K562 (cell line): Measurements from ENCODE around the gene TCF4. TPM values are rescaled to one million over a fixed set of nuclear protein-coding genes. Genes with fewer than 3 reads are reported as not detected.

Experiments used
- ATAC-seq: fragments of 200-7000 bp; cut with Tn5 transposase; 3 replicates; pipeline ENCODE4 v1.9.1; 2020; ENCODE audit warnings: moderate library complexity
- BruUV-seq: library from RNA; stranded (reverse); fragments of 400-500 nt; replicated peaks from 2 replicates; lab custom pipeline; 2021; lab: Mats Ljungman, UMichigan
- CTCF ChIA-PET: fragments of 300-600 bp; formaldehyde crosslinking; extraction: SDS; loops from one replicate; lab custom pipeline; 2021; ENCODE audit warnings: low intra/inter-chr PET ratio; lab: Yijun Ruan, JAX
- POLR2A ChIA-PET: fragments of 300-600, 350-650 bp; sonication (Branson Sonifier 250); formaldehyde crosslinking; extraction: SDS; loops from one replicate; lab custom pipeline; 2021; ENCODE audit warnings: antibody characterized with exemption, inconsistent platforms; lab: Yijun Ruan, JAX
- DNase-seq, 4 experiments: peaks; one replicate each; pipeline versions ENCODE4 v3.0.0 to v3.0.0-alpha.2; 2011 to 2018; ENCODE audit warnings: low spot score in 3 of 4, mixed read lengths in 3 of 4; ENCODE audit errors: extremely low read depth in 1 of 4
- FAIRE-seq: peaks from 2 replicates; lab custom pipeline; 2011; peaks lifted over from hg19 to GRCh38; lab: Jason Lieb, UNC
- H2AFZ ChIP-seq: 2 replicates; pipeline ENCODE4 v1.6.0; 2011; ENCODE audit warnings: low read depth, low read length, control low read depth, inconsistent platforms
- H3K27ac ChIP-seq: fragments of 200-600 bp; 3 replicates; pipeline ENCODE4 v1.8.0; 2011; ENCODE audit warnings: low read depth, mild to moderate bottlenecking, control low read depth, inconsistent platforms, low read length, moderate library complexity, mixed read lengths; ENCODE audit errors: extremely low read depth
- H3K27me3 ChIP-seq, 2 experiments: fragments of 300-600 bp in 1 of 2; 2 replicates in 1 of 2; 3 replicates in 1 of 2; pipeline versions ENCODE4 v1.6.0 to v1.8.0; 2011; ENCODE audit warnings: inconsistent platforms in 2 of 2, low read length in 2 of 2, mild to moderate bottlenecking in 1 of 2, mixed read lengths in 1 of 2, moderate library complexity in 1 of 2; ENCODE audit not compliant: control insufficient read depth in 2 of 2, insufficient read depth in 2 of 2
- H3K36me3 ChIP-seq: fragments of 300-600 bp; 3 replicates; pipeline ENCODE4 v1.8.0; 2011; ENCODE audit warnings: mild to moderate bottlenecking, low read length, inconsistent platforms; ENCODE audit not compliant: control insufficient read depth, insufficient read depth
- H3K4me1 ChIP-seq, 2 experiments: fragments of 200-600 bp in 1 of 2; replicated peaks in 1 of 2; 2 replicates in 1 of 2; 3 replicates in 1 of 2; pipeline versions ENCODE4 v1.5.1 to v1.8.0; 2011; ENCODE audit warnings: inconsistent platforms in 2 of 2, low read length in 2 of 2, mild to moderate bottlenecking in 1 of 2, mixed read lengths in 1 of 2, moderate library complexity in 1 of 2; ENCODE audit not compliant: control insufficient read depth in 2 of 2, insufficient read depth in 2 of 2
- H3K4me2 ChIP-seq: 2 replicates; pipeline ENCODE4 v1.6.1; 2011; ENCODE audit warnings: low read length, control low read depth, inconsistent platforms, mixed read lengths; ENCODE audit not compliant: insufficient read depth
- H3K4me3 ChIP-seq: fragments of 200-600 bp; sonication (generic), shearing (Covaris generic); 2 replicates; pipeline ENCODE4 v1.5.1; 2016; ENCODE audit warnings: control low read depth, inconsistent platforms
- H3K79me2 ChIP-seq: fragments of 200-600 bp; 3 replicates; pipeline ENCODE4 v1.8.0; 2011; ENCODE audit warnings: low read length, inconsistent platforms; ENCODE audit not compliant: control insufficient read depth, insufficient read depth
- H3K9ac ChIP-seq, 2 experiments: 2 replicates each; pipeline versions ENCODE4 v1.6.0 to v1.6.1; 2011; ENCODE audit warnings: low read depth in 2 of 2, low read length in 2 of 2, control low read depth in 1 of 2, inconsistent platforms in 1 of 2, mild to moderate bottlenecking in 1 of 2, mixed read lengths in 1 of 2; ENCODE audit not compliant: insufficient read depth in 1 of 2
- H3K9me1 ChIP-seq: one replicate; pipeline ENCODE4 v1.6.0; 2011; ENCODE audit warnings: inconsistent platforms, mild to moderate bottlenecking, low read length, moderate library complexity; ENCODE audit not compliant: control insufficient read depth, insufficient read depth
- H3K9me3 ChIP-seq: replicated peaks from 2 replicates; pipeline ENCODE4 v1.5.1; 2011; ENCODE audit warnings: low read depth, low read length, inconsistent platforms; ENCODE audit not compliant: control insufficient read depth, insufficient read depth
- H4K20me1 ChIP-seq: replicated peaks from 2 replicates; pipeline ENCODE4 v1.6.1; 2011; ENCODE audit warnings: low read length, inconsistent platforms, mixed read lengths; ENCODE audit not compliant: control insufficient read depth, insufficient read depth
- CSDE1 ChIP-seq, 2 experiments: fragments of 450-650 bp; IDR thresholded peaks; 2 replicates each; pipeline ENCODE4 v1.6.1; 2016; ENCODE audit warnings: mild to moderate bottlenecking in 1 of 2
- KLF13 ChIP-seq: fragments of 450-650 bp; IDR thresholded peaks from 2 replicates; pipeline ENCODE4 v1.6.1; 2016; ENCODE audit warnings: missing genetic modification characterization, low read depth, mild to moderate bottlenecking, missing compliant biosample characterization, moderate library complexity, borderline replicate concordance
- PPARD ChIP-seq: fragments of 250-450 bp; sonication (Bioruptor Pico); IDR thresholded peaks from 2 replicates; pipeline ENCODE4 v1.8.0; 2022; ENCODE audit warnings: inconsistent platforms, mild to moderate bottlenecking, moderate library complexity
- PTBP1 ChIP-seq: fragments of 200-400 bp; formaldehyde crosslinking; IDR thresholded peaks from 2 replicates; pipeline ENCODE4 v1.6.1; 2017; ENCODE audit warnings: low read depth, low read length
- RFX1 ChIP-seq: fragments of 450-650 bp; IDR thresholded peaks from 2 replicates; pipeline ENCODE4 v1.6.1; 2016; ENCODE audit warnings: mild to moderate bottlenecking, moderate library complexity
- SMAD1 ChIP-seq: fragments of 150-350 bp; IDR thresholded peaks from 2 replicates; pipeline ENCODE4 v1.6.1; 2014; ENCODE audit warnings: low read length, low read depth; ENCODE audit not compliant: partially characterized antibody
- WGBS: fragments of 100-300 bp; shearing (Covaris generic); methylation state at CpG from one replicate; pipeline ENCODE4 v1.1.6; 2016; ENCODE audit warnings: low coverage, mixed read lengths; ENCODE audit not compliant: insufficient coverage; ENCODE audit errors: missing lambda C conversion rate; 5-methylcytosine and 5-hydroxymethylcytosine counted together
- in situ Hi-C: fragments of 300-500 bp; cut with MboI; formaldehyde crosslinking; loops from 4 replicates; pipeline ENCODE4 v1.15.0; 2018; ENCODE audit warnings: inconsistent platforms, mixed read lengths
- intact Hi-C: fragments of 100-400 bp; cut with micrococcal nuclease; formaldehyde crosslinking; loops from 2 replicates; pipeline ENCODE4 v1.14.2; 2022
- polyA plus RNA-seq, 8 experiments: library from polyadenylated mRNA; depleted of rRNA in 4 of 8; stranded (reverse) in 5 of 8; unstranded in 3 of 8; fragments of >200 nt; fragmentation: Nextera tagmentation in 2 of 8; fragmentation: Illumina TruSeq in 1 of 8; extraction: Ambion mirVana in 2 of 8; extraction: Trizol in 1 of 8; gene quantifications; 2 replicates each; pipeline versions ENCODE4 v1.2.1 to v1.2.3, GENCODE V29; 2011 to 2014; ENCODE audit warnings: inconsistent platforms in 1 of 8, missing spikeins in 1 of 8
- total RNA-seq, 7 experiments: library from RNA; depleted of rRNA in 6 of 7; stranded (reverse); fragments of >200 nt in 6 of 7; fragmentation: Illumina TruSeq in 2 of 7; extraction: Trizol in 2 of 7; gene quantifications; 2 replicates each; pipeline versions ENCODE4 v1.2.1 to v1.2.3, GENCODE V29; 2011 to 2021; ENCODE audit warnings: low replicate concordance in 1 of 7
- TF ChIP-seq, protein P1 (sequence below): fragments of 450-650 bp; IDR thresholded peaks from 2 replicates; pipeline ENCODE4 v1.6.1; 2016; ENCODE audit warnings: borderline replicate concordance
- TF ChIP-seq, protein P2 (sequence below): fragments of 200-600 bp; sonication (generic); IDR thresholded peaks from one replicate; pipeline ENCODE4 v1.6.1; 2012; ENCODE audit warnings: mild to moderate bottlenecking, low read depth, low read length, inconsistent platforms

The TCF4 gene
- total and polyA plus RNA-seq, 9 of the 15 experiments (the other 6 are each of a cell fraction or from before 2014, with no cell fraction given) = 4.8 to 24.7 (median 15.2) TPM

- WGBS = 40% methylated on average over 4 of the region's 4 CpGs
- no peaks in the 10 kb centered on the region; a peak in 1 of 5 replicates for H3K4me1 ChIP-seq
- no peaks in the 10 kb centered on the region for H3K79me2 ChIP-seq
- H3K4me3 ChIP-seq = no peak overlapping the region
- H3K9me1 ChIP-seq = no peaks in the 10 kb centered on the region
- in situ Hi-C loops = no loop called here
- intact Hi-C loops = no loop called here
- no peaks in the 10 kb centered on the region for H3K27me3 ChIP-seq
- no peak overlapping the region for H3K9ac ChIP-seq
- H3K27ac ChIP-seq = no peak overlapping the region
- no peaks in the 10 kb centered on the region for H3K9me3 ChIP-seq
- no peak for FAIRE-seq
- BruUV-seq = no TSS peak
- ChIA-PET CTCF (interaction anchor here (0.5 kb wide), 1 partner anchor 9 kb away, joined by 3 read pairs; no protein-coding TSS in a partner anchor), POLR2A (no interaction called here)
- no peaks in the 10 kb centered on the region for H3K36me3 ChIP-seq
- no peak overlapping the region for H2AFZ ChIP-seq
- DNase-seq = no peak
- H3K4me2 ChIP-seq = no peak overlapping the region
- no peak for ATAC-seq
- H4K20me1 ChIP-seq = no peaks in the 10 kb centered on the region; the same call in 1 of the 2 replicates
- TF ChIP-seq CSDE1 (IDR thresholded peaks at IDR 0.05) (no peak), KLF13 (tag) (no peak), SMAD1 (no peak), PTBP1 (no peak), RFX1 (no peak), PPARD (CRISPR knock-in tag) (no peak)
- TF ChIP-seq, protein P1, sequence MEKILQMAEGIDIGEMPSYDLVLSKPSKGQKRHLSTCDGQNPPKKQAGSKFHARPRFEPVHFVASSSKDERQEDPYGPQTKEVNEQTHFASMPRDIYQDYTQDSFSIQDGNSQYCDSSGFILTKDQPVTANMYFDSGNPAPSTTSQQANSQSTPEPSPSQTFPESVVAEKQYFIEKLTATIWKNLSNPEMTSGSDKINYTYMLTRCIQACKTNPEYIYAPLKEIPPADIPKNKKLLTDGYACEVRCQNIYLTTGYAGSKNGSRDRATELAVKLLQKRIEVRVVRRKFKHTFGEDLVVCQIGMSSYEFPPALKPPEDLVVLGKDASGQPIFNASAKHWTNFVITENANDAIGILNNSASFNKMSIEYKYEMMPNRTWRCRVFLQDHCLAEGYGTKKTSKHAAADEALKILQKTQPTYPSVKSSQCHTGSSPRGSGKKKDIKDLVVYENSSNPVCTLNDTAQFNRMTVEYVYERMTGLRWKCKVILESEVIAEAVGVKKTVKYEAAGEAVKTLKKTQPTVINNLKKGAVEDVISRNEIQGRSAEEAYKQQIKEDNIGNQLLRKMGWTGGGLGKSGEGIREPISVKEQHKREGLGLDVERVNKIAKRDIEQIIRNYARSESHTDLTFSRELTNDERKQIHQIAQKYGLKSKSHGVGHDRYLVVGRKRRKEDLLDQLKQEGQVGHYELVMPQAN = no peak
- TF ChIP-seq, protein P2, sequence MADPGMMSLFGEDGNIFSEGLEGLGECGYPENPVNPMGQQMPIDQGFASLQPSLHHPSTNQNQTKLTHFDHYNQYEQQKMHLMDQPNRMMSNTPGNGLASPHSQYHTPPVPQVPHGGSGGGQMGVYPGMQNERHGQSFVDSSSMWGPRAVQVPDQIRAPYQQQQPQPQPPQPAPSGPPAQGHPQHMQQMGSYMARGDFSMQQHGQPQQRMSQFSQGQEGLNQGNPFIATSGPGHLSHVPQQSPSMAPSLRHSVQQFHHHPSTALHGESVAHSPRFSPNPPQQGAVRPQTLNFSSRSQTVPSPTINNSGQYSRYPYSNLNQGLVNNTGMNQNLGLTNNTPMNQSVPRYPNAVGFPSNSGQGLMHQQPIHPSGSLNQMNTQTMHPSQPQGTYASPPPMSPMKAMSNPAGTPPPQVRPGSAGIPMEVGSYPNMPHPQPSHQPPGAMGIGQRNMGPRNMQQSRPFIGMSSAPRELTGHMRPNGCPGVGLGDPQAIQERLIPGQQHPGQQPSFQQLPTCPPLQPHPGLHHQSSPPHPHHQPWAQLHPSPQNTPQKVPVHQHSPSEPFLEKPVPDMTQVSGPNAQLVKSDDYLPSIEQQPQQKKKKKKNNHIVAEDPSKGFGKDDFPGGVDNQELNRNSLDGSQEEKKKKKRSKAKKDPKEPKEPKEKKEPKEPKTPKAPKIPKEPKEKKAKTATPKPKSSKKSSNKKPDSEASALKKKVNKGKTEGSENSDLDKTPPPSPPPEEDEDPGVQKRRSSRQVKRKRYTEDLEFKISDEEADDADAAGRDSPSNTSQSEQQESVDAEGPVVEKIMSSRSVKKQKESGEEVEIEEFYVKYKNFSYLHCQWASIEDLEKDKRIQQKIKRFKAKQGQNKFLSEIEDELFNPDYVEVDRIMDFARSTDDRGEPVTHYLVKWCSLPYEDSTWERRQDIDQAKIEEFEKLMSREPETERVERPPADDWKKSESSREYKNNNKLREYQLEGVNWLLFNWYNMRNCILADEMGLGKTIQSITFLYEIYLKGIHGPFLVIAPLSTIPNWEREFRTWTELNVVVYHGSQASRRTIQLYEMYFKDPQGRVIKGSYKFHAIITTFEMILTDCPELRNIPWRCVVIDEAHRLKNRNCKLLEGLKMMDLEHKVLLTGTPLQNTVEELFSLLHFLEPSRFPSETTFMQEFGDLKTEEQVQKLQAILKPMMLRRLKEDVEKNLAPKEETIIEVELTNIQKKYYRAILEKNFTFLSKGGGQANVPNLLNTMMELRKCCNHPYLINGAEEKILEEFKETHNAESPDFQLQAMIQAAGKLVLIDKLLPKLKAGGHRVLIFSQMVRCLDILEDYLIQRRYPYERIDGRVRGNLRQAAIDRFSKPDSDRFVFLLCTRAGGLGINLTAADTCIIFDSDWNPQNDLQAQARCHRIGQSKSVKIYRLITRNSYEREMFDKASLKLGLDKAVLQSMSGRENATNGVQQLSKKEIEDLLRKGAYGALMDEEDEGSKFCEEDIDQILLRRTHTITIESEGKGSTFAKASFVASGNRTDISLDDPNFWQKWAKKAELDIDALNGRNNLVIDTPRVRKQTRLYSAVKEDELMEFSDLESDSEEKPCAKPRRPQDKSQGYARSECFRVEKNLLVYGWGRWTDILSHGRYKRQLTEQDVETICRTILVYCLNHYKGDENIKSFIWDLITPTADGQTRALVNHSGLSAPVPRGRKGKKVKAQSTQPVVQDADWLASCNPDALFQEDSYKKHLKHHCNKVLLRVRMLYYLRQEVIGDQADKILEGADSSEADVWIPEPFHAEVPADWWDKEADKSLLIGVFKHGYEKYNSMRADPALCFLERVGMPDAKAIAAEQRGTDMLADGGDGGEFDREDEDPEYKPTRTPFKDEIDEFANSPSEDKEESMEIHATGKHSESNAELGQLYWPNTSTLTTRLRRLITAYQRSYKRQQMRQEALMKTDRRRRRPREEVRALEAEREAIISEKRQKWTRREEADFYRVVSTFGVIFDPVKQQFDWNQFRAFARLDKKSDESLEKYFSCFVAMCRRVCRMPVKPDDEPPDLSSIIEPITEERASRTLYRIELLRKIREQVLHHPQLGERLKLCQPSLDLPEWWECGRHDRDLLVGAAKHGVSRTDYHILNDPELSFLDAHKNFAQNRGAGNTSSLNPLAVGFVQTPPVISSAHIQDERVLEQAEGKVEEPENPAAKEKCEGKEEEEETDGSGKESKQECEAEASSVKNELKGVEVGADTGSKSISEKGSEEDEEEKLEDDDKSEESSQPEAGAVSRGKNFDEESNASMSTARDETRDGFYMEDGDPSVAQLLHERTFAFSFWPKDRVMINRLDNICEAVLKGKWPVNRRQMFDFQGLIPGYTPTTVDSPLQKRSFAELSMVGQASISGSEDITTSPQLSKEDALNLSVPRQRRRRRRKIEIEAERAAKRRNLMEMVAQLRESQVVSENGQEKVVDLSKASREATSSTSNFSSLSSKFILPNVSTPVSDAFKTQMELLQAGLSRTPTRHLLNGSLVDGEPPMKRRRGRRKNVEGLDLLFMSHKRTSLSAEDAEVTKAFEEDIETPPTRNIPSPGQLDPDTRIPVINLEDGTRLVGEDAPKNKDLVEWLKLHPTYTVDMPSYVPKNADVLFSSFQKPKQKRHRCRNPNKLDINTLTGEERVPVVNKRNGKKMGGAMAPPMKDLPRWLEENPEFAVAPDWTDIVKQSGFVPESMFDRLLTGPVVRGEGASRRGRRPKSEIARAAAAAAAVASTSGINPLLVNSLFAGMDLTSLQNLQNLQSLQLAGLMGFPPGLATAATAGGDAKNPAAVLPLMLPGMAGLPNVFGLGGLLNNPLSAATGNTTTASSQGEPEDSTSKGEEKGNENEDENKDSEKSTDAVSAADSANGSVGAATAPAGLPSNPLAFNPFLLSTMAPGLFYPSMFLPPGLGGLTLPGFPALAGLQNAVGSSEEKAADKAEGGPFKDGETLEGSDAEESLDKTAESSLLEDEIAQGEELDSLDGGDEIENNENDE = no peak
Measured at GRCh38 chr18:55500316-55501086, 87.5 kb downstream of the TCF4 start.
